Measurements from ENCODE around the gene MARCO.

GRCh38 chr2:119004602-119005001 is 62.6 kb downstream of the MARCO start:
- TF ChIP-seq POLR2AphosphoS5 (IDR thresholded peaks at IDR 0.05) (no peak), POLR2A (IDR thresholded peaks at IDR 0.05) (no peak)
